Esophagus muscularis mucosa (tissue), 4 donors: Measurements from ENCODE around the gene CFAP161. TPM values are rescaled to one million over a fixed set of nuclear protein-coding genes. Genes with fewer than 3 reads are reported as not detected.

Experiments used
- DNase-seq: peaks from one replicate; pipeline ENCODE4 v3.0.0-alpha.2; 2017; ENCODE audit errors: extremely low spot score
- H3K27ac ChIP-seq, 4 donors: fragments of 200-600 bp; sonication (generic); replicated peaks in 1 of 4; 1 replicate in 3 of 4; 2 replicates in 1 of 4; pipeline ENCODE4 v1.5.1; 2016 to 2019; ENCODE audit warnings: mild to moderate bottlenecking in 1 of 4
- H3K27me3 ChIP-seq, 4 donors: fragments of 200-600 bp; sonication (generic); one replicate each; pipeline versions ENCODE4 v1.5.1 to v1.6.0; 2016 to 2019
- H3K36me3 ChIP-seq, 4 donors: fragments of 200-600 bp; sonication (generic); one replicate each; pipeline ENCODE4 v1.5.1; 2016 to 2019
- H3K4me1 ChIP-seq, 4 donors: fragments of 200-600 bp; sonication (generic); one replicate each; pipeline ENCODE4 v1.5.1; 2016 to 2019
- H3K4me3 ChIP-seq, 4 donors: fragments of 200-600 bp; sonication (generic); 1 replicate in 2 of 4; 2 replicates in 2 of 4; pipeline ENCODE4 v1.5.1; 2016 to 2019; ENCODE audit warnings: mild to moderate bottlenecking in 4 of 4, moderate library complexity in 1 of 4
- H3K9me3 ChIP-seq, 4 donors: fragments of 200-600 bp; sonication (generic); 1 replicate in 3 of 4; 2 replicates in 1 of 4; pipeline ENCODE4 v1.5.1; 2016 to 2019
- CTCF ChIP-seq, 3 experiments: fragments of 200-600 bp in 2 of 3; fragments of 450-650 bp in 1 of 3; sonication (generic) in 2 of 3; IDR thresholded peaks; one replicate each; pipeline ENCODE4 v1.5.1; 2017 to 2019; ENCODE audit warnings: antibody characterized with exemption in 3 of 3, mild to moderate bottlenecking in 2 of 3, moderate library complexity in 1 of 3
- EP300 ChIP-seq: sonication (generic); formaldehyde crosslinking; IDR thresholded peaks from one replicate; pipeline ENCODE4 v1.6.1; 2017; ENCODE audit warnings: antibody characterized with exemption
- POLR2A ChIP-seq: fragments of 450-650 bp; IDR thresholded peaks from one replicate; pipeline ENCODE4 v1.6.1; 2017; ENCODE audit warnings: antibody characterized with exemption, moderate library complexity, mild to moderate bottlenecking, low read depth
- POLR2AphosphoS5 ChIP-seq, 2 donors: sonication (generic); formaldehyde crosslinking; IDR thresholded peaks; one replicate each; pipeline ENCODE4 v1.6.1; 2017; ENCODE audit warnings: antibody characterized with exemption in 2 of 2
- WGBS: methylation state at CpG from one replicate; pipeline ENCODE4 v1.1.5; 2018; 5-methylcytosine and 5-hydroxymethylcytosine counted together
- intact Hi-C: fragments of 100-400 bp; cut with DNase I; formaldehyde crosslinking; loops from one replicate; pipeline ENCODE4 v1.15.1; 2023
- total RNA-seq, 4 donors: library from RNA; depleted of rRNA; stranded (reverse); fragments of >200 nt; gene quantifications; one replicate each; pipeline versions ENCODE4 v1.1.0 to v1.2.1, GENCODE V29; 2016

The CFAP161 gene
- total RNA-seq: under 1 TPM in 2 of 4 donors, not detected in 2; 0.66 to 0.71 TPM

- Histone ChIP-seq H3K36me3 (no peaks in the 10 kb centered on the region), H3K9me3 (no peaks in the 10 kb centered on the region), H3K4me1 (peaks cover 3 to 15% (median 12%) of the 10 kb centered on the region in 4 donors), H3K27ac (no peak within 1 kb of the TSS), H3K27me3 (peaks cover 0 to 21% (median 0%) of the 10 kb centered on the region in 4 donors), H3K4me3 (peak within 1 kb of the TSS; percentile 35 to 49 (median 43))
- TF ChIP-seq POLR2AphosphoS5 (IDR thresholded peaks at IDR 0.05): no peak
- TF ChIP-seq CTCF (IDR thresholded peaks at IDR 0.05): no peak
- no peak for TF ChIP-seq EP300
- TF ChIP-seq POLR2A: no peak
- intact Hi-C loops: no loop called here
- 7% methylated on average over 8 of the region's 33 CpGs for WGBS
- DNase-seq: peak; percentile 93
Observed at GRCh38 chr15:81133782-81134461, at the start of gene CFAP161. TSS of gene CFAP161 (plus strand) at chr15:81134270. CDS start at chr15:81134330, 60 bp downstream.

GRCh38 chr15:81084716-81085115 is 49.4 kb upstream of the CFAP161 start:
- no peak overlapping the region for H3K27ac ChIP-seq
- no peak for TF ChIP-seq EP300
- TF ChIP-seq POLR2AphosphoS5 (IDR thresholded peaks at IDR 0.05): no peak
- no peak for TF ChIP-seq POLR2A
- TF ChIP-seq CTCF (IDR thresholded peaks at IDR 0.05): no peak
- intact Hi-C loops: no loop called here
- 77% methylated on average over 4 of the region's 4 CpGs for WGBS
- H3K27me3 ChIP-seq: no peaks in the 10 kb centered on the region
- no peak for DNase-seq
- no peaks in the 10 kb centered on the region for H3K9me3 ChIP-seq
- H3K4me1 ChIP-seq: no peaks in the 10 kb centered on the region
- no peak overlapping the region for H3K4me3 ChIP-seq
- no peaks in the 10 kb centered on the region for H3K36me3 ChIP-seq

GRCh38 chr15:81085213-81085612 is 48.9 kb upstream of the CFAP161 start:
- H3K9me3 ChIP-seq: no peaks in the 10 kb centered on the region
- H3K27ac ChIP-seq: no peak overlapping the region
- intact Hi-C loops: no loop called here
- no peak overlapping the region for H3K4me3 ChIP-seq
- H3K36me3 ChIP-seq: no peaks in the 10 kb centered on the region
- H3K4me1 ChIP-seq: no peaks in the 10 kb centered on the region
- DNase-seq: no peak
- TF ChIP-seq POLR2AphosphoS5 (IDR thresholded peaks at IDR 0.05) (no peak), EP300 (no peak)
- 81% methylated on average over 2 of the region's 2 CpGs for WGBS
- no peaks in the 10 kb centered on the region for H3K27me3 ChIP-seq

GRCh38 chr15:81085898-81086297 is 48.2 kb upstream of the CFAP161 start:
- intact Hi-C loops: no loop called here
- TF ChIP-seq POLR2A (no peak), EP300 (no peak)
- Histone ChIP-seq H3K4me3 (no peak overlapping the region), H3K27me3 (no peaks in the 10 kb centered on the region), H3K4me1 (no peaks in the 10 kb centered on the region), H3K27ac (no peak overlapping the region), H3K36me3 (no peaks in the 10 kb centered on the region), H3K9me3 (no peaks in the 10 kb centered on the region)
- no peak for DNase-seq
- 86% methylated on average over 5 of the region's 5 CpGs for WGBS

- WGBS: 77% methylated on average over 5 of the region's 5 CpGs
- H3K27me3 ChIP-seq: no peaks in the 10 kb centered on the region
- H3K4me3 ChIP-seq: no peak overlapping the region
- H3K27ac ChIP-seq: no peak overlapping the region
- H3K9me3 ChIP-seq: no peaks in the 10 kb centered on the region
- DNase-seq: no peak
- H3K4me1 ChIP-seq: peaks cover 3% of the 10 kb centered on the region in 4 donors
- no peaks in the 10 kb centered on the region for H3K36me3 ChIP-seq
- TF ChIP-seq CTCF (IDR thresholded peaks at IDR 0.05) (no peak), EP300 (no peak), POLR2AphosphoS5 (IDR thresholded peaks at IDR 0.05) (no peak), POLR2A (no peak)
- intact Hi-C loops: no loop called here
Observed at GRCh38 chr15:81087066-81087465, 47.0 kb upstream of the CFAP161 start.

- Histone ChIP-seq H3K4me1 (peaks cover 7 to 10% (median 9%) of the 10 kb centered on the region in 4 donors), H3K4me3 (no peak overlapping the region), H3K27me3 (no peaks in the 10 kb centered on the region), H3K9me3 (no peaks in the 10 kb centered on the region), H3K36me3 (no peaks in the 10 kb centered on the region), H3K27ac (no peak overlapping the region)
- 39% methylated on average over 1 of the region's 1 CpG for WGBS
- no peak for TF ChIP-seq EP300
- TF ChIP-seq POLR2A: no peak
- no peak for TF ChIP-seq CTCF (IDR thresholded peaks at IDR 0.05)
- no peak for TF ChIP-seq POLR2AphosphoS5 (IDR thresholded peaks at IDR 0.05)
- intact Hi-C loops: no loop called here
- DNase-seq: no peak
Observed at GRCh38 chr15:81087694-81088093, 46.4 kb upstream of the CFAP161 start.
